Activated CD4-positive, alpha-beta T cell treated with anti-CD3 and anti-CD28 coated beads, Interleukin-2, amount 50 U/mL, for 24 hours (primary cell): ENCODE results near the gene ARFGAP1.

Experiments
- DNase-seq, 2 donors: peaks; one replicate each; pipeline ENCODE4 v3.0.0-alpha.2; 2020; ENCODE audit warnings: low read depth in 1 of 2, low spot score in 1 of 2

The ARFGAP1 gene

GRCh38 chr20:63306673-63307537 is 34.3 kb downstream of the ARFGAP1 start:
- no peak for DNase-seq

GRCh38 chr20:63307538-63308217 is 35.1 kb downstream of the ARFGAP1 start:
- DNase-seq: no peak

GRCh38 chr20:63308218-63308911 is 35.8 kb downstream of the ARFGAP1 start:
- DNase-seq: no peak

GRCh38 chr20:63309261-63310071 is 36.9 kb downstream of the ARFGAP1 start:
- DNase-seq: no peak

- no peak for DNase-seq
These were observed 37.8 kb downstream of the ARFGAP1 start for GRCh38 chr20:63310265-63310991.

GRCh38 chr20:63311186-63311832 is 38.7 kb downstream of the ARFGAP1 start:
- no peak for DNase-seq

GRCh38 chr20:63311833-63312243 is 39.2 kb downstream of the ARFGAP1 start:
- no peak for DNase-seq

GRCh38 chr20:63312273-63312672 is 39.7 kb downstream of the ARFGAP1 start:
- no peak for DNase-seq

- DNase-seq: no peak
These were observed 40.2 kb downstream of the ARFGAP1 start for GRCh38 chr20:63312690-63313348.

GRCh38 chr20:63313349-63314014 is 40.9 kb downstream of the ARFGAP1 start:
- no peak for DNase-seq

- no peak for DNase-seq
These were observed 41.4 kb downstream of the ARFGAP1 start for GRCh38 chr20:63314015-63314471.

GRCh38 chr20:63314566-63315239 is 42.1 kb downstream of the ARFGAP1 start:
- no peak for DNase-seq

GRCh38 chr20:63315240-63315689 is 42.7 kb downstream of the ARFGAP1 start:
- DNase-seq: no peak

- no peak for DNase-seq
These were observed 43.3 kb downstream of the ARFGAP1 start for GRCh38 chr20:63315731-63316491.

GRCh38 chr20:63316502-63316921 is 43.9 kb downstream of the ARFGAP1 start:
- no peak for DNase-seq

- no peak for DNase-seq
These were observed 44.4 kb downstream of the ARFGAP1 start for GRCh38 chr20:63317061-63317460.

- DNase-seq: no peak
These were observed 45.1 kb downstream of the ARFGAP1 start for GRCh38 chr20:63317601-63318291.
